Activated effector memory CD4-positive, alpha-beta T cell treated with anti-CD3 and anti-CD28 coated beads, Interleukin-2, amount 50 U/mL, for 16 hours (primary cell): Measurements from ENCODE around the gene COL8A2.

Experiments
- DNase-seq: peaks from one replicate; pipeline ENCODE4 v3.0.0-alpha.2; 2020

COL8A2 gene

DNA sequence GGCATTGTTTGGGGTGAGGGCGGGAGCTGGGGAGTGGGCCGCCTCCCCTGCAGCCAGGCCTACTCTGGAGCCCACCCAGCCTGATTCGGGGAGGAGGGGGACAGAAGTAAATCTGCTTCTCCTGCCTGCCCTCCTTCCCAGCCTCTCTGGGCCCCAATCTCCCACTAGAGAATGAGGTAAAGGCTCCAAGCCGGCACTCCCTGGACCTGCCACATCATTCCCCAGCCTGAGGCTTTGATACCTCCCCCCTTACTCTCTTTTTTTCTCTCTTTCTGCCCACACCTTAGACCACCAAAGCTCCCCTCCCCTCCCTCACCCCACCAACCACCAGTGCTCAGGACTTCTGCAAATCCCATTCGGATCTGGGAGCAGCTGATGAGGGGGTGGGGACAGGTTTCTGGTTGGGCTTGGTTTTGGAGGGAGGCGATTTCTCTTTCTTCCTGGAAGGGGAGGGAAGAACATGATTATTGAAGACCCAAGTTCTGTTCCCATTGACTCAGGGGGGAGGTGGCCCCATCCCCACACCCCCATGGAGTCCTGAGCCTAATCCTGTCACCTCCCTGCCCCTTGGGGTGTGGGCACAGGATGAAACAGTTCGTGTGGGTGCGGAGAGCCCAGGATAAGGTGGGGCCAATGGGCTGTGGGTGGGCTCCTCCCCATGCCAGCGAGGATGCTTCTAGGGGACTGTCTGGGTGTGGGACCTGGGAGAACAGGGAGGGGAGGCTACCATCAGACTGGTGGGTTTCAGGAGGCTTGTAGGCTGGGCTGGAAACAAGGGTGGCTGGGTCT lies 32.3 kb upstream of the COL8A2 start:
- no peak for DNase-seq

DNA sequence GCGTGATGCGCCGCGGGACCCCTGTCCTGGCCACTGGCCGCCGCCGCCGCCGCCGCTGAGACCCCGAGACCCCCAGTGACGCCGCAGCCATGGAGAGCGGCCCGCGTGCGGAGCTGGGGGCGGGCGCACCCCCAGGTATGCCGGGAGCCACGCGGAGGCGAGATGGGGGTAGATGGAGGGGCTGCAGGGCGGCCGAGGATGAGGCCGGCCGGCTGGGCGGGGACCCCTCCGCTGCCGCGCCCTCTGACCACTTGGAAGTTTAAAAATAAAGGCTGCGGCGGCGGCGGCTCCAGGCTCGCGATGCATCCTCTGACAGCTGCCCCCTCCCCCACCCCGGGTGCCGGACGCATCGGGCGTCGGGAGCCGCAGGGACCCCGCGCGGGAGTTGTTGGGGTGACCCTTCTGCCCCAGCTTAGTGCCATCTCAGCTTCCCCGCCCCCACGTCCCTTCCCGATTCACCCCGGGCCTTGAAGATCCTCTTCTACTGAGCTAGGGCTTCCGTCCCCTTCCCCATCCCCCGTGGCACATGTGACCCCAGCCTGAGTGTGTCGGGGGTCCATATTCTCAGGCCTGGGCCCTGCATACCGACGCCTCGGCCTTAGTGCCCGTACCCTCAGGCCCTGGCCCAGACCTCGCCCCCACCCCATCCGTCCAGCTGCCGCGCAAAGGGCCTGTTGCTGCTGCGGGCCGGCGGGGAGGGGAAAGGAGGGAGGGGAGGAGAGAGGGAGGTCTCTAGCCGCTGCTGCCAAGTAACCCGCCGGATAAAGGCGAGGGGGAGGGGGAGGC lies 31.5 kb upstream of the COL8A2 start:
- peak; percentile 86 for DNase-seq

DNA sequence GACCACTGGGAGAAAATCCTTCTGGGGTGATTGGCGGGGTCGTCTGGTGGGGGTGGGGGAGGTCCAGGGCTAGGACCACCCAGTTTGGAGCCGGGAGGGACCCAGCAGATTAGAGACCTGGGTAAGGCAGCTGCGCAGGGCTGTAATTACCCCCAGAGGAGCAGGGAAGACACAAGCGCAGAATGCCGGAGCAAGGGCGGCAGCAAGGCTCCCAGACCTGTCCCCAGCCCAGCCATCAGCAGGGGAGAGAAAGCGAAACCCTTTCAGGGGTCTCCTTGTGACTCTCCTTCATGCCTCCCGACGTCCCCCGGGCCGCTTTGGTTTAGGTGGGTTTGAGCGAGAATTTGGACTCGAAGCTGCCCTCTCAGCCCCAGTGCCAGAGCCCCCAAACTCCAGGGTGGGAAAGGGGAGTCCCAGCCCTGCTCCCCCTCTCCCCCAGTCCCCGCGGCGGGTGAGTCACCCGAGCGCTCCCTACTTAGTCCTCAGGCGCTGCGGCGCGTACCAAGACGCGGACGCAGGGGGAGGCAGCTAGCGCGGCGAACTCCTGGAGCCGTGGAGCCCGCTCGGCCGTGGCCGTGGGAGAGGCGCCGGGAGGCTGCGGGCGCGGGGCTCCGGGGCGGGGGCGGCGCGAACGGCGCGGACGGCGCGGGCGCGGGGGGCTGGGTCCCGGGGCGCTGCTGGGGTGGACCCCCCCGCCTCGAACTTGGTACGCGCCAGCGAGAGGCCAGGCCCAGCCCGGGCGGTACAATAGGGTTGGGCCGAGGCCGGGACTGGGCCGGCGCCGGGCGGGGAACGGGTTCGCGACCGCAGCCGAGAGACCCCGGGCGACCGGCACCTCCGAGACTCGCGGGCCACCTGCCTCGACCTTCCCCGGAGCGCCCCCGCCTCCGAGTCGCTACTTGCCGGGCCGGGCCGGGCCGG lies 30.6 kb upstream of the COL8A2 start, which contains the start of gene MAP7D1:
Gene MAP7D1, plus strand, starts transcription at position 753 of the 921 bp plus-strand sequence. CDS start 258 bp downstream, outside the sequence.
- DNase-seq, result peak; percentile 94

DNA sequence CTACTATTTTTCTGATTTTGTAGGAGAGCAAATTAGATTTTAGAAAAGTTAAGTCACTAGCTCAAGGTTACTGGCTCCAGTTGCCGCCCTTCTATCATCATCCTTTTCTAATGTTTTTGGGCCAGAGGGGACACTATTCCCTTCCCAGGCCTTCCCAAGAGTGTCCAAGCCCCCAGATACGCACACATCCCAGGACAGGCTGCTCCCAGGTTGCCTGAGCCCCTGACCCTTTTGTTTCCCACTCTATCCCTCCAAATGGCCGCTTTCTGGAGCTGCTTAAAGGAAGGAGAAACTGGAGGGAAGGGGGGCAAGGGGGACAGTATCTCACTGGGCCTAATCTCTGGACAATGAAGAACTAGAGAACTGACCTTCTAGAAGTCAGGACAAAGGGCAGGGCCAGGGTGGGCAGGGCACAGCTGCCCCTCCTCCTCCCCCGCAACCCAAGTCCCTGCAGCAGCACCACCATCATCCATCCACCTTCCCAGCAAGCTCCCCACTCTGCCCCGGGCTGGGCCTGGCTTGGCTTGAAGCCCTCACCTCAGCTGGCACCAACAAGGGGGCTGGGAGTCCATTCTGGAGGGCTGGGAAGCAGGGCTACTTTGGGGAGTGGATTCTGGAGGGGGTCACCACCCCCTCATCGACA lies 29.9 kb upstream of the COL8A2 start:
- no peak for DNase-seq

DNA sequence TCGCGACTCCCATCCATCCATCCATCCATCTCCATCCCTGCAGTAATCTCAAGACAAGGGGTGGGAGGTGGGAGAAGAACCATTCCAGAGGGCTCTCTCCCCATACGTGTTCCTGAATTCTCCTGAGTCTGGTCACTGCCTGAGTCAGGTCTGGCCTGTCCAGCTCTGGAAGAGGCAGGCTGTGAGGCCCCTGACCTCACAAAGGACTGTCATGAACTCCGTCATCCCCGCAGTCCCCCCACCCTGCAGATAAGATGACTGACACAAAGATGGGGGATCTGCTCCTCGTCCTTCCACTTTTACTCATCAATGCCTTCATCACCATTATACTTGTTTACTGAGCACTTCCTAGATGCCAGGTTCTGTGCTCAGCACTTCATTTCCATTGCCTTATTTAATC lies 29.3 kb upstream of the COL8A2 start:
- DNase-seq, result no peak

DNA sequence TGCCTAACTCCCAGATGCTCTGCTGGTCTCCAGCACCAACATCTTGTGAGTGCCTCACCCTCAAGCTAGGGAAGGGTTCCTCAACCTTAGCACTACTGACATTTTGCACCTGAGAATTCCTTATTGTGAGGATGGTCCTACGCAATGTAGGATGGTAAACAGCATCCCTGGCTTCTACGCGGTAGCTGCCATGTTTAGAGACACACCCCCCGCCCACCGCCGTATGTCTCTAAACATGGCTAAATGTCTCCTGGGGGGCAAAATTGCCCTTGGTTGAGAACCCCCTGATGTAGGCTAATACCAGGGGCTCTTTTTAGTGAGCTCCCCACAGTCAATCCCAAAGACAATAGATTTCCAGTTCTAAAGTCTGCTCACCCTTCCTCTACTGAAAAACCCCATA lies 28.5 kb upstream of the COL8A2 start:
- no peak for DNase-seq

DNA sequence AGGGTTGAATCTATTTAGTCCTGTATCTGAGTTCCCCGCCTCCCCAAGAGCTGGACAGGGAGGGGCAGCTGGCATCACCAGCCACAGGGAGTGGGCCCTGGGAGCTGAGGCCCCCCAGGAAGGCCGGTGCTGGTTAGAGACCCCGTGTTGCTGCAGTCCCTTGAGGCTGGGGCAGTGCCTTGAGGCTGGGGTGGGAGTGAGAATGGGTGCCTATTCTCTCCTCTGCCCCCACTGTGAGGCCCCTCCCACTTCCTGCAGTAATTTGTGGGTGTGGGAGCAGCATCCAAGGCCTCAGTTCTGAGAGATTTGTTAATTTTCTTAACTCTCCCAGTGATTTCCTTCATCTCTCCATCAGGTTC lies 26.8 kb upstream of the COL8A2 start:
- DNase-seq, result peak; percentile 86

DNA sequence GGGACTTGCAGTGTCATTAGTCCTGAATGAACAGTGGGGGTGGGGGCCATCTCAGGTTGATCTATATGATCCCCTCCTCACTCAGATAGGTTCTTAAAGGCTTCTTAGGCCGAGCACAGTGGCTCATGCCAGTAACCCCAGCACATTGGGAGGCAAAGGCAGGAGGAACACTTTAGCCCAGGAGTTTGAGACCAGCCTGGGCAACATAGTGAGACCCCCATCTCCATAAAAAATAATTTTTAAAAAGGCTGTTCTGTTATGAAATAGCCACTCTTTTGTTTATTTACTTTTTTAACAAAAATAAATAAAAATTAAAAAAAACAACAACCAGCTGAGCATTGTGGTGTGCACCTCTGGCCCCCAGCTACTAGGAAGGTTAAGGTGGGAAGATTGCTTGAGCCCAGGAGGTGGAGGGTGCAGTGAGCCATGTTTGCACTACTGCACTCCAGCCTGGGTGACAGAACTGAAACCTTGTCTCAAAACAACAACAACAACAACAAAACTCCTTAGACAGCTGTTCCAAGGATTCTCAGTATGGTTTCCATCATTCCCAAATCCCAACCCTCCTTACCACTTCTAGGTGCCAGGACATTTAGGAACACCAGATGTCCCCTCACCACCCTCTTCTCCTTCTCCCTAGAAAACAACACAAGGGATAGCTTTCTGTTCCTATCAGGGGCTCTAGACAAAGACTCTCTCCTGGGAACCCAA lies 26.3 kb upstream of the COL8A2 start:
- DNase-seq, result no peak

DNA sequence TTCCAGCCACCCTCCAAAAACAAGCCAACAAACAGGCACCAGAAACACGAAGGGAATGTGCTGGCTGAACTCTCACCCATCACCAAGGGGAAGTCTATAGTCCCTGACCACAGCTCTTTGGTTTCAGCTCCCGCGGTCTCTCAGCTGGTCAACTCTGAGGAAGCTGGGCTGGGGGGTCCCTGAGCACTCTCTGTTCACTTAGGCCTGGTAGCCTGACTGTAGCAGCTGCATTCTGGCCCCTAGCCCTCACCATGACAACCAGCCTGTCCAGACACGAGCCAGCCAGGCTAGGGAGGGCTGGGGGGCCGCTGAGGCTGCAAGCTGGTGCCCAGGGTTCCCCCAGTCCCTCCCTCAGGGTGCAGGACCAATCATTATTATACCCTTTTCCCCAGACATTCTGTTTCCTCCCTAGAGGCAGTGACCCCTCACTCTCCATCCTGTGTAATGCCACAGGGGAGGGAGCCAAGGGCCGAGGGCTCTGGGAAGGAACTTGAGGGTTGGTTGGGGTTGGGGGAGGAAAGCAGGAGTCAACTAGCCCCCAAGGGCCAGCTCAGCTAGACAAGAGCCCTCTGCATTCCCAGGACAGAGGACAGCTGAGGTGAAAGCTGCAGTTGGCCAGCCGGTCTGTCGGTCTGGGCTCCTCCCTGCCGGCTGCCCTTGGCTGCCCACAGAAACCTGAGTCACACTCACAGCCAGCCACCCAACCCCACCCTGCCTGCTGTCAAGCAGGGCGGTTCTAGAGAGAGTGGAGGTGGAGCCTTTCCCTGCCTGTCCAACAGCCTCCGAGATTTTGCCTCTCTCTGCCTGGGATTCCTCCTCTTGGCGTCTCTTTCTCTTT lies 25.5 kb upstream of the COL8A2 start:
- peak; percentile 91 for DNase-seq

DNA sequence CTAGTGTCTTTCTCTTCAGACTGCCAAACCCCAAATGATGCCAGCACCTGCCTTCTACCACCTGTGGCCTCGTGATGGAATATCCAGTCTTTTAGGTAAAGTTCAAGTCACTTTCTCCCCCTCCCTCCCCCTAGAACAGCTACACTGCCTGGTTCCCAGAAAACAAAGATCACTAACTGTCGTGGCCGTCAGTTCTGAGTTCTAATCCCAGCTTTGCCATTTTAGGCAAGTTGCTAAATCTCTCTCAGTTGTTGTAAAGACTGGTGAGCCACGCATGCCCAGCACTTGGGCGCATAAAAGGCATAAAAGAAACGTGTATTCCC lies 24.9 kb upstream of the COL8A2 start:
- DNase-seq, result no peak

DNA sequence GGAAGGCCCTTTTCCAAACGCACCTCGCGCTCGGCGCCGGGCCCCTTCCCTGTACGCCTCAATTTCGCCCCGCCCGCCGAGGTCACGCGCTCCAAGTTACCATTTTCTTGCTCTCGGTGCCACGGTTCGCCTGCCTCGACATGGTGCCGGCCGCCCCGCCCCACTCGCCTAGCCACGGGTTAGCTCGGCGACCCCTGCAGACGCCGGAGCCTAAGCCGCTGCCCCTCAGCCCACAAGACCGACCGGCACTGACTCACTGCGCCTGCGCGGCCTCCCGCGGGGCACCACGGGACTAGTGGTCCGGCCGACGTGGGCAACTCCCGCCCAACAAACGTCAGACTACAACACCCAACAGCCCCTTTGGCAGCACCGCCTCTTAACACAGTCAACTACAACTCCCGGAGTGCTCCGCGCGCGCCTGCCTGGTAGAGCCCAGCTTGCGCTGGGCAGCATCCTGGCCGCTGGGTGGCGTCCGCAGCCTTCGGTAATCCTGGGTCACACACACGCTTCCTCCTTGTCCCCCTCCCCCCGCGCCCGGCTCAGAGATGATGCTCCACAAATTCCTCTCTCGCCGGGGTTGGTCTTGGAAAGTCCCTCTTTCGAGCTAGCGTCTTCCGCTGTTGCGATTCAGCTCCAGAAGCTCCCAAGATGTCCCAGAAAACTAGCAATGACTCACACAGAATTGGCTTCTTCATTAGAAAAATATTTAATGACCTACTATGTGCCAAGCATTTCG lies 24.4 kb upstream of the COL8A2 start, which contains the start of gene TRAPPC3:
Gene TRAPPC3, minus strand, starts transcription at position 250 of the 736 bp plus-strand sequence. Its CDS starts 108 bp downstream, at position 142.
- DNase-seq, result peak; percentile 100

DNA sequence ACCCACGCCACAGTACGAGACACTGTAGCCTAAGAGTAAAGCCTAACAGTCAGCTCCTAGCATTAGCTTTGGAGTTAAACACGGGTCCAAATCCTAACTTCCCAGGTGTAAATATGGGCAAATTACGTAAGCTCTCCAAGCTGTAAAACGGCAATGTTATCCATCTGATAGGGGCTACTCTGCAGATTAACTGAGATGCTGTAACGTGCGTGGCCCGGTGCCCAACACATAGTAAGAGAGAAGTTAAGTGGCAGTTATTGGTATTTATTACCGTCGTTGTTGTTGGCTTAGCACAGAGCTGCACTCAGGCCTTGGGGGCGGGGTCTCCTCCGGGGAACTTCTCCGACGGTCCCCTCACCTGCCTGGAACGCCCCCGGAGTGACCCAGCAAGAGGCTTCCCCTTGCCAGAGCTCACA lies 23.8 kb upstream of the COL8A2 start:
- no peak for DNase-seq

DNA sequence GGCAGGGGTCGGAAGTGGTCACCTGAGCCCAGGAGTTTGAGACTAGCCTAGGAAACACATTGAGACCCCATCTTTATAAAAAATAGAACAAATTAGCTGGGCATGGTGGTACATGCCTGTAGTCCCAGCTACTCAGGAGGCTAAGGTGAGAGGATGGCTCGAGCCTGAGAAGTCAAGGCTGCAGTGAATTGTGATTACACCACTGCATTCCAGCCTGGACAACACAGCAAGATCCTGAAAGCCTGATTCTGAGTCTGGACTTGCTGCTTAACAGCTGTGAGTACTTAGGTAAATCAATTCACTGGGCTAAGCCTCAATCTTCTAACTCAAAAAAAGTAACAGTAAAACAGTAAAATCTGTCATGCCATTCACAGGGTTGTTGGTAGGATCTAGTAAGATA lies 19.4 kb upstream of the COL8A2 start:
- DNase-seq, result no peak

DNA sequence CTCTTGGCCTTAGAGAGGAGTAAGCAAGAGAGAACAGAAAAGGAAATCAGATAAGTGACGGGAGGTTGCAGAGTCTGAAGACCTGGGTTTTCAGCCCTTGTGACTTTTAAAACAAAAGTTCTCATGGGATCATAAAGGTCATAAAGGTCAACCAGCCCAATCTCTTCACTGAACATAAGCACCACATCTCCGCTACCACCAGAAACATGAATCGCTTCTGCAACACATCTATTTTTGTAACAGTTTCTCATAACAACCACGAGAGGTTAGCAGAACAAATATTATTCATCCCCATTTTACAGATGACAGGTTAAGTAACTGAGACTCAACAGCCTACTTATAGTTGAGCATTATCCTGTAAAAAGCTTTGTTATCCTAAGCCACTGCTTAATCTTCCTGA lies 18.4 kb upstream of the COL8A2 start:
- no peak for DNase-seq

DNA sequence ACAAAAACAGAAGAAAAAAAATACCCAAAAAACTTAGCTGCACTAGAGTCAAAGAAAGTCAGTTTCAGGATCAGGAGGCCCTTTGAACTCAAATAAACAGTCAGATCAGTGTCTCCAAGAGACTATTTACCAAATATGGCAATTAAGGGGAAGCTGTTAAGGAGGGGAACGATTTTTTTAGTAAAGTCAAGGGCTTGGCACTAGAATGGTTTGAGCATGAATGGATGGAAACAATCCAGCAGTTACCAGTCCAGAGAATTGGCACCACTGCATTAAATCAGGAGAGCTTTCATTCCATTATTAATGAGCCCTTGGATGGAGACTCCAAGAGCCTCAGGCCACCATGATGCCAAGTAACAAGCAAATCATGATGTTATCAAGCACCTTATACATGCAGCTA lies 17.1 kb upstream of the COL8A2 start:
- no peak for DNase-seq

DNA sequence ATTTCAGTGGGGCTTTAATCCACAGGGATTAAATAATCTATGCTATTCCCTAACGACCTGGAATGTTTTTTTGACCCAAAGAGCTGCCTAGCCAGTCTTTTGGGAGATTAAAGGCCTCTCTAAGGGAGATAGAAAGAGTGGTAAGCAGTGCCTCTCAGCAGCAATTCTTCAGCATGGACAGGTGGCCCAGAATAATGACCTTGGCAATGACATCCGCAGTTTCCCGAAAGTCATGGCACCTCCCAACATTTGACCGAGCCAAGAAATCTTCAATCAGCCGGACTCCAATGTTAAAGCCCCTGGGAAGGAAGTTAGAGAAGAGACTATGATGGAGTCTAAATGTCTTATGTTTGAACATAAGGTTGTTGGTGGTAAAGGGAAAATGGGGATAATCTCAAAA lies 14.5 kb upstream of the COL8A2 start:
- DNase-seq, result no peak

DNA sequence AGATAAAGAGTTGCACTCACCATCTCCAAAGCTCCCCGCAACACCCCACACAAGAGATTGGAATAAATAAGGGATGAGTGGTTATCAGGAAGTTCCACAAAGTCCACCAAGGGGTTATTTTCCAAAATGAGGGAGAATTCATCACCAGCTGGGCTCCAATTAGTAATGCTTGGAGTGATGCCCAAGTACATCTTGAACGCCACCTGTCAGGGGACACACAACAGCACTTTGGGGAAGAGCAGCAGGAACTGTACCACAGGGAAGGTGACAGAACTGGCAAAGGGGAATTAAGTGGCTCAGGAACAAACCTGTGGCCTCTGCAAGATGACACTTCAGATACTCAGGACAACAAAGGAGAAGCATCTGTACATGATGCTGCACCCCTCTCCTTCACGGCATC lies 12.8 kb upstream of the COL8A2 start:
- DNase-seq, result no peak

DNA sequence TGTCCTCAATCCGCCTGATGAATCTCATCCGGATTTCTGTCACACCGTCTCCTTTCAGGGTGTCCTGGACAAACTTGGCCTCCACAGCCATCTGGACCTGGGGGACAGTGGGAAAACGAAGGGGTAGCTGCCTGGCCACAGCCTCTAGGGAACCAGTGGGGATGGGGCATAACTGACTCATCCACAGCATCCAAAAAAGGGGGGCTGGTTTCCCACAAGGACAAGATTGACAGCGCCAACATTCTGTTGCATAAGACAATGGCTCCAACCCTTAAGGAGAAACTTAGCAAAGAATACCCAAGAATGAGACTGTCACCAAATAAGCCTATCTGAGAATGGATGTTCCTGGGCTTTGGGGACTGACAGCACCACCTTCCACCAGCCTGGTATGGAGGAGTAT lies 12.2 kb upstream of the COL8A2 start:
- DNase-seq, result no peak

DNA sequence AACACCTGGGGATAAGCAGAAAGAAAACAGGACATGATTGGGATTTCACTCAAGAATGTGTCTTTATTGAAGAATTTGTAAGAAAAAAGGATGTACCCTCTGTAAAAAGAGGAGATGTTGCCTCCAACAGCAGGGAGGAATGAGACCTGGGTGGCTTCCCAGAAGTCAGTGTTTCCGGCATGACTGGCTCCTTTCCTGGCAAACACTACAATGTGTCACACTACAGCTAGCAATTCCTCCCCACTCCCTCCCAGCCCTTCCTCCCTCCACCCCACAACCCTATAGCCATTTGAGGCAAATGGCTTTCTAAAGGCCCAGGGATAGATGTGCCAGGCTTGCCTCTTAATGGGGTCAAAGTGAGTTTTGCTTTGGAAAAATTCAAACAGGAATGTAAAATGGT lies 11.5 kb upstream of the COL8A2 start:
- no peak for DNase-seq

DNA sequence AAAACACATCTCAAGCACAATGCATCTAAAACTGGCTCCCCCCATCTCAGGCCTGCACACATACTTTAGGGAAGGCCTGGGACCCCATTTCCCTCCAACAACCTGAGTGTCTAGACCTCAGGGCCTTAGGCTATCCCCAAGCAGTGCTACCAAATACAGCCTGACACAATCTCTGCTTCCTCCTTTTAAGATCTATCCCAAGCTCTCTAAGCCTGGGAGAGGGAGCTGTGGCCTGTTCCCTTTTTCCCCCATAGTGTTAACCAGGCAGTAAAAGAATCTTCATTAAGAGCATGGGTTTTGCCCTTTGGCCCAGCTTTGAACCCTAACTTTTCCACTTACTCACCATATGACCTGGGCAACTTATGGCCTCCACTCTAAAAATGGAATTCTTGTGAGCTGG lies 10.8 kb upstream of the COL8A2 start:
- no peak for DNase-seq

DNA sequence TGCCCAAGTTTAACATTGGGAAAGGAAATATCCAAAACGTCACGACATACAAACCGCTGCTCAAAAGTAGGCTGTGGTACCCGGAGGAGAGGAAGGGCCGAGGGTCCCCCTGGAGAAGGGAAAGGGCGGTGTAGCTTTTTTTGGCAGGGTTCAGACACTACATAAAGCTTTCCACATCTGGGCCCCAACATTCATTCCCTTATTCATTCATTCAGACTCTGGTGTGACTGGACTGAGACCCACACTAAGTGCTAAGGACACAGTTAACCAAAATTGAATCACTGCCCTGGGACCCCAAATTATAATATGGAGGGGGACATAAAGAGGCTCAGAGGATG lies 10.3 kb upstream of the COL8A2 start:
- no peak for DNase-seq
